Cardiac fibroblast (primary cell): Measurements from ENCODE around the gene RPL32.

Experiments
- DNase-seq, 2 donors: peaks; one replicate each; pipeline versions ENCODE4 v3.0.0 to v3.0.0-alpha.2; 2010; ENCODE audit warnings: low read depth in 2 of 2
- H3K4me3 ChIP-seq, 2 donors: replicated peaks in 1 of 2; 1 replicate in 1 of 2; 2 replicates in 1 of 2; pipeline ENCODE4 v1.5.1; 2011; ENCODE audit warnings: low read depth in 2 of 2, low read length in 2 of 2, mild to moderate bottlenecking in 2 of 2, moderate library complexity in 1 of 2
- TF ChIP-seq, protein P1 (sequence below): IDR thresholded peaks from one replicate; pipeline ENCODE4 v1.5.1; 2011; ENCODE audit warnings: low read depth, mild to moderate bottlenecking, low read length, inconsistent platforms

Gene RPL32

DNA sequence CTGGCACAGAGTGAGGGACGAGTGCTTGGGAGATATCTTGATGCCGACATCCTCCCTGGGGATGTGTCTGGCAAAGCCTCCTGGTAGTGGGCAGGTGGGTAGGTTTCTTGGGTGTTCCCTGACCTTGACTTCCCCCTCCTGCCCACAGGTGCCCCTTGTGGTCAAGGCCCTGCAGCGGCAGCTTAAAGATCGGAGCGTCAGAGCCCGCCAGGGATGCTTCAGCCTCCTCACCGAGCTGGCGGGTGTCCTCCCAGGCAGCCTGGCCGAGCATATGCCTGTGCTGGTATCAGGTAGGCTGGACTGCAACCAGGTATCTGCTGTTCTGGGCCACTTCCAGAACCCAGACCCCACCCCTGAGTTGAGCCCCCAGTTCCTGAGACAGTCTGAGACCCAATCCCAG, 25.6 kb downstream of the RPL32 start:
- TF ChIP-seq, protein P1, sequence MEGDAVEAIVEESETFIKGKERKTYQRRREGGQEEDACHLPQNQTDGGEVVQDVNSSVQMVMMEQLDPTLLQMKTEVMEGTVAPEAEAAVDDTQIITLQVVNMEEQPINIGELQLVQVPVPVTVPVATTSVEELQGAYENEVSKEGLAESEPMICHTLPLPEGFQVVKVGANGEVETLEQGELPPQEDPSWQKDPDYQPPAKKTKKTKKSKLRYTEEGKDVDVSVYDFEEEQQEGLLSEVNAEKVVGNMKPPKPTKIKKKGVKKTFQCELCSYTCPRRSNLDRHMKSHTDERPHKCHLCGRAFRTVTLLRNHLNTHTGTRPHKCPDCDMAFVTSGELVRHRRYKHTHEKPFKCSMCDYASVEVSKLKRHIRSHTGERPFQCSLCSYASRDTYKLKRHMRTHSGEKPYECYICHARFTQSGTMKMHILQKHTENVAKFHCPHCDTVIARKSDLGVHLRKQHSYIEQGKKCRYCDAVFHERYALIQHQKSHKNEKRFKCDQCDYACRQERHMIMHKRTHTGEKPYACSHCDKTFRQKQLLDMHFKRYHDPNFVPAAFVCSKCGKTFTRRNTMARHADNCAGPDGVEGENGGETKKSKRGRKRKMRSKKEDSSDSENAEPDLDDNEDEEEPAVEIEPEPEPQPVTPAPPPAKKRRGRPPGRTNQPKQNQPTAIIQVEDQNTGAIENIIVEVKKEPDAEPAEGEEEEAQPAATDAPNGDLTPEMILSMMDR: peak; percentile 8
- DNase-seq: no peak
- no peak overlapping the region for H3K4me3 ChIP-seq

DNA sequence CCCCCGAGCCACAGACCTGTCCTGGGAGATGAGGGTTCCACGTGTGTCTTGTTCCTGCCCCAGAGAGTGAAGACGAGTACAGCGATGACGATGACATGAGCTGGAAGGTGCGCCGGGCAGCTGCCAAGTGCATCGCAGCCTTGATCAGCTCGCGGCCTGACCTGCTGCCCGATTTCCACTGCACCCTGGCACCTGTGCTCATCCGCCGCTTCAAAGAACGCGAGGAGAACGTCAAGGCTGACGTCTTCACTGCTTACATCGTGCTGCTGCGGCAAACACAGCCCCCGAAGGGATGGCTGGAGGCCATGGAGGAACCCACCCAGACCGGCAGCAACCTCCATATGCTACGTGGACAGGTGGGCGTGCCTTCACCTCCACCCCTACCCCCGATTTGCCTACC, 26.3 kb downstream of the RPL32 start:
- TF ChIP-seq, protein P1: no peak
- DNase-seq: no peak
- no peak overlapping the region for H3K4me3 ChIP-seq

- TF ChIP-seq, protein P1: no peak
- H3K4me3 ChIP-seq: no peak overlapping the region
- no peak for DNase-seq
Observed at GRCh38 chr3:12813967-12814366, 27.4 kb downstream of the RPL32 start.

DNA sequence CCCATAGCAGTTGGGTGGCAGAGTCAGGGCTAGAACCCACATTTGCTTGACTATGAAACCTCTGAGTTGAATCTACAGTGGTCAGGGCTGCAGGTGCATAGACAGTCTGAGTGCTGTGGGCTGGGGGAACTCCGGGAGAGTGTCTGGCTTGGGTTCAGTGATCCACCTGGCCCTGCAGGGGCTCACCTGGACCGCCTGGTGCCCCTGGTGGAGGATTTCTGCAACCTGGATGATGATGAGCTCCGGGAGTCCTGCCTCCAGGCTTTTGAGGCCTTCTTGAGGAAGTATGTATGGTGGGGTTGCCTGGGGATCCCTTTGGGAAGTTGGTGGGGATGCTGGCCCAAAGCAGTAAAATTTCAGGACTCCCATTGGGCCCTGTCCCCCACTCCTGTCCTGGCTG, 28.6 kb downstream of the RPL32 start:
- TF ChIP-seq, protein P1: no peak
- DNase-seq: no peak
- no peak overlapping the region for H3K4me3 ChIP-seq

DNA sequence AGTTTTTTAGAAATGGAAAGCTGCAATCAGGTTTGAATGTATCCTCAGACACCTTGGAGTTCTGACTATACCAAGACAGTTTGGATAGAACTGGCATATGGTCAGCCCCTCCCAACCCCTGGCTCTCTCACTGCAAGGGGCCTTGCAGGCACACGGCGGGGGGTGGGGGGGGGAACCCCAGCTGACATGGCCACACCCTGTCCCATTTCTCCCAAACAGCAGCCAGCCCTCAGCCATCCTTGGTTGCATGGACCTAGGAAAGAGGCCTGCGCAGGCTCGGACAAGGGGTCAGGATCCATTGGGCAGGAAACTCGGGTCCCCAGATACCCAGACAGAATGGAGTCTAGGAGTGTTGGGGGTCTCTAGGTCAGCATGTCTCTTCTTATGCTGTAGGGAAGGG, 30.4 kb downstream of the RPL32 start:
- DNase-seq: no peak
- TF ChIP-seq, protein P1: no peak
- H3K4me3 ChIP-seq: no peak overlapping the region

- TF ChIP-seq, protein P1: peak; percentile 52
- peak; percentile 89 to 94 for DNase-seq
- H3K4me3 ChIP-seq: peak overlapping the region; percentile 38 to 61
Observed at GRCh38 chr3:12810013-12810780, 31.2 kb downstream of the RPL32 start.

GRCh38 chr3:12809435-12809834, 31.9 kb downstream of the RPL32 start:
- no peak for DNase-seq
- TF ChIP-seq, protein P1: no peak
- H3K4me3 ChIP-seq: no peak overlapping the region
